ENCODE data around the gene WNT3A.
A peak's percentile ranks its signal among the peaks of the same experiment; 100 is the strongest.

The WNT3A gene

DNA sequence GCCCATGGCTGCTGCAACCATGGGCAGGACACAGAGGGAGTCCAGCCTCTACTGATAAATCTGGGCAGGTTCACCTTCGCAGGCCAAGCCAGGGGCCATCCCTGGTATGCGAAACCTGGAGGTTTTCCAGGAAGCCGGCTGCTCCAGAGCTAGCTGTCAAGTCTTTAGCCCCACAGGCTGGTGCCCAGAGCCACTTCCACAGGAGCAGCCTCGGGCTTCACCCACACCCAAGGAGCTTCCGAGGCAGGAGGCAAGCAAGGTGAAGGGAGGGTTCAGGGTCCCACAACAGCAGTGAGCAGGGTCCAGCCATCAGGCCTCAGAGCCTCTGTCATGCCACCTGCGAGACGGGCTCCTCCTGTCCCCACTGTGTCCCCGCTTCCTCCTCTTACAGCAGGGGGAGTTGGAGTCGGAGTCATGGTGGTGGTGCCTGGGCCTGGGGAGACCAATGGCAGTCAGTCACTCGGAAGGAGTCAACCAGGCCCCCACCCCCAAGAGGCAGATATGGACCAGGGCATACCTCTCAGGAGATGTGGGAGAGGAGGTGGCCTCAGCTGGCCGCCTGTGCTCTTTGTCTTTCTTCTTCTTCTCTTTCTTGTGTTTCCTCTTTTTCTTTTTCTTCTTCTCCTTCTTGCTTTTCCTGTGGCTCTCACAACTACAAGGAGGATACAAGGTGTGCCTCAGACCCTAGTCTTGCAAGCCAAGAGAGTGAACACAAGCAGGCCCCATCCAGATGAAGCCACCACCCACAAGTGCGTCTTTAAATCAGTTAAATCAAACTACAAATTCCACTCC is 94.2 kb downstream of the WNT3A start:
- FAIRE-seq, result no peak

DNA sequence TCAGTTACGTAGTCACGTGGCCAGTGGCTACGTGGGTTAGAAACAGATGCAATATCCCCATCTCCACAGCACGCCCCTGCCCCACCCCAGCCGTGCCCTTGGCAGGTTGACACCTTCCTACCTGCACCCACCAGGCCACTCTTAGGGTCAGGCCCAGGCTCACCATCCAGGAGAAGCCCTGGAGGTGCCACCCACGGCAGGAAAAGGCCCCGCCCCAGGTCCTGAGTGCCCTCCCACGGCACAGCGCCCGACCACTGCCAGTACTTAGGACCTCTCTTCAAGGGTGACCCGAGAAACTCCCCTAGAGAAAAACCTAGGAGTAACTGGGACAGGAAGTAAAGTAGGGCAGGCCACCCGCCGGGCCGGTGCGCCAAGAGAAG is 94.8 kb downstream of the WNT3A start:
- FAIRE-seq, result no peak
- DNase-seq (ENCODE audit: low spot score), result no peak

More for the DNA sequence above, 94.2 kb downstream of the WNT3A start:
- no peak for DNase-seq (ENCODE audit: low spot score)

DNA sequence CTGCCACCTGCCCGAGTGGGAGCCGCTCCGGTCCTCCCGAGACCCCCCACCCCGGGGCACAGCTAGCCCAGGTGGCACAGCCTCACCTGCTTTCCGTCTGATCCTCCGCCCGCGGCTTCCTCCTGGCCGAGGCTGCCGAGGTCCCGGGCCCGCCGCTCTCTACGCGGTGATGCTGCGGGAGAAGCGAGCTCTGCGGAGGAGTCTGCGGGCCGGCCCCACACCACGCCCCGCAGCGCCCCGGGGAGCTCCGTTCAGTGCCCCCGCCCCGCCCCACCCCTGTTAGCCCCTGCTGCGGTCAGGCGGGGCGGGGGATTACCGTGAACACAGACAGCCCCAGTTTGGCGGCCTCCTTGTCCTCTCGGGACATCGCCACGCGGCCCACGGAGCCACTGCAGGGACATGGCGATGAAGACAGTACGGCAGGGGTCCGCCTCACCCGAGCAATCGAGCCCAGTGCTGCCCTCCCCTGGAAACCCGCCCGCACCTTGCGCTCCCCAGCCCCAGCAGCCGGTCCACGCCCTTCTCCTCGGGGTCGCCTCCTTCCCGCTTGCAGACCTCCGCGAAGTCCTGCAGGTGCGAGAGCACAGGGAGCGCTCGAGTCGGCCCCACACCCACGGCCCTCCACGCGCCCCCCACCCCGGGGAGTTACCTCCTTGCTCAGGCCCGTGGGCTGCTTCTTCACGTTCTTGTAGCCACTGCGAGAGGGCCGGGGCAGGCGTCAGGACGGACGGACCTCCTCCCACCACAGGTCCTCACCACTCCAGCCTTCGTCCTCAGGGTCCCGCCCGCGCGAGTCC is 95.4 kb downstream of the WNT3A start:
- no peak for FAIRE-seq

DNA sequence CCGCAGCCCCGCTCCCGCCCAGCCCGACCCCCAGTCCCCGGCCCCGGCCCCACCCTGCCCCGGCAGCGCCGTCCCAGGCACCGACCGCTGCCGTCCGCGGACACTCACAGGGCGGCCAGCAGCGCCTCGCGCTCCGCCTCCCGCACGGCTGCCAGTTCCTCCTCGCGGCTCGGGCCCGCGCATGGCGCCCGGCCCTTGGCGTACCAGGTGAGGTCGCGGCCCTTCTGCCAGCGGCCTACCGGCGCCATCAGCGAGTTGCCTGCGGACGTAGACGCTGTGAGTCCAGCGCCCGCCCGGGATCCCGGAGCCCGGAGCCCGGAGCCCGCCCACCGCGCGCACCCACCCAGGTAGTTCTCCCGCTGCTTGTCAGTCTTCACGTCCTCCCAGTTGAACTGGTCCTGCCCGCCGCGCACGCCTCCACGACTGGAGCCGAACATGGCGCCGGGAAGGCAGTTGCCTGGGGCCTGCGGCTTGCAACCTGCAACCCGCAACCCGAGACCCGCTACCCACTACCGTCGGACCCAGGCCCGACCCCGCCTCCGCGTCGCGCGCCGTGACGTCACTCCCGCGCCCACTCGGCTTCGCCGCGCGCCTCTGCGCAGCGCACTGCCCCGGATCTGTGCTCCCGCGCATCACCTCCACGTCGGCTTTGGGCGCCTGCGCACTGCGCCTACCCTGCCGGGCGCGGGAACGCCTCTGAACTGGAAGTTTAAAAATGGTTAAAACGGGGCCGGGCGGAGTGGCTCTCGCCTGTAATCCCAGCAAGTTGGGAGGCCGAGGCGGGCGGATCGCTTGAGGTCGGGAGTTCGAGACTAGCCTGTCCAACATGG is 96.2 kb downstream of the WNT3A start, which contains the start of gene C1orf35:
Gene C1orf35, minus strand, starts transcription at position 535 of the 830 bp plus-strand sequence. Its CDS starts 98 bp downstream, at position 437.
- FAIRE-seq (peak; percentile 91), DNase-seq (ENCODE audit: low spot score) (peak; percentile 97)

More for the DNA sequence above, 95.4 kb downstream of the WNT3A start:
- peak; percentile 57 for DNase-seq (ENCODE audit: low spot score)

DNA sequence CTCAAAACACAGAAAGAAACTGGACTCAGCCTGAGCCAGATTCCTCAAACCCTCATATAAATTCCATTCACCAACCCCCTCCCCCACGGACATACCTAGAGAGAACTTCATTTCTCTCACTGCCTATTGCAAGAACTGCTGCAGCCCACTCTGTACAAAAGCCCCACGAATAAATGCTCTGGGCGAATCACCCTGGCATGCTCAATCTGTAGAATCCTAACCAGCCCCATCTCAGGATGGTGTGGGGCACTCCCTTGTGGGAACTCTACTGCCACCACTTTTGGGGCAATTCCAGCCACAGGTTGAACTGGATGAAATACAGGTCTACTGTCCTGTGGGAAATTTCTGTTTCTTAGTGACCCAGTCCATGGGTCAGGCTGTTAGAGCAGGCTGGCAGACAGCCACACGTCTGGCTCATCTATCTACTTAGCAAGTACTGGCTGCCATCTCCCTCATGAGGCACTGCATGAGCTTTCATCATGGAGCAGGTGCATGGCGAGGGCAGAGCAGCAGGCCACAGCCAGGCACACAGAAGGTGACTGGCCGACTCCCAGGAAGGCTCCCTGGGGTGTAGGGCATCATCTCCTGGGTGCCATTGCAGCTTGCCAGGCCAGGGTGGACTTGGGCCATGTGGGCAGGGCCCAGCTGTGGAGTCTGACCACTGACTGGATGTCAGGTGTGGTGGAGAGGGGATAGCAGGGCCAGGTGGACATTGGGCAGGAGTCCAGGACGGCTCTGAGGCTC is 97.9 kb downstream of the WNT3A start:
- DNase-seq (ENCODE audit: low spot score), result no peak
- no peak for FAIRE-seq

DNA sequence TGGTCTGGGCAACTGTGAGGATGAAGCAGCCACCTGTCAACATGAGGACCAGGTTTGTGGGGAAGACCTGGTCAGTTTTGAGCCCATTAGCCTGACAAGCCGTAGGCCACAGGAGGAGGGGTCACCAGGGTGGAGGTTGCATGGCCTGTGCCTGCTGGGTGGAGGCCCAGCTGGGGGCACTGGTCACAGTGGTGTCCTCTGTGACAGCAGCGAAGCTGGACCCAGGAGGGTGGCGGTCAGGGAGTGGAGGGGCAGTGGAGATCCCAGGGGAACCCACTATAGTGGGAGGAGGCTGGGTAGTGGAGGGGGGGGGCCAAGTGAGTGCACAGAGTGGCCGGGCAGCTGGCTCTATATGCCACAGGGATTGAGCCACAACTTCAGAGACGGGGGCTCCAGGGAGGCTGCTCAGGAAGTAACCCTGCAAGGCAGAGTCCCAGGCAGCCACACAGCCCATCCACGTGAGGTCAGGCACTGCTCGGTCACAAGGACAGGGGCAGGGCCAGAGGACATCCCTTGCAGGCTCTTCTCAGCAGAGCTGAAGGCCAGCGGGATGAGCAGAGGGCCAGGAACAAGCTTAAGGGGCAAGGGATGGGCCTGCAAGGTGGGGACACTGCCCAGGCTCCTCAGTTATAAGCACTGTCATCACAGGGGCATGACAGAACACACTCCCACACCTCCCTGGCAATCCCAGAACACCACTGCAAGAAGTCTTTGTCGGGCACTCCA is 98.6 kb downstream of the WNT3A start:
- DNase-seq (ENCODE audit: low spot score) (no peak), FAIRE-seq (no peak)

DNA sequence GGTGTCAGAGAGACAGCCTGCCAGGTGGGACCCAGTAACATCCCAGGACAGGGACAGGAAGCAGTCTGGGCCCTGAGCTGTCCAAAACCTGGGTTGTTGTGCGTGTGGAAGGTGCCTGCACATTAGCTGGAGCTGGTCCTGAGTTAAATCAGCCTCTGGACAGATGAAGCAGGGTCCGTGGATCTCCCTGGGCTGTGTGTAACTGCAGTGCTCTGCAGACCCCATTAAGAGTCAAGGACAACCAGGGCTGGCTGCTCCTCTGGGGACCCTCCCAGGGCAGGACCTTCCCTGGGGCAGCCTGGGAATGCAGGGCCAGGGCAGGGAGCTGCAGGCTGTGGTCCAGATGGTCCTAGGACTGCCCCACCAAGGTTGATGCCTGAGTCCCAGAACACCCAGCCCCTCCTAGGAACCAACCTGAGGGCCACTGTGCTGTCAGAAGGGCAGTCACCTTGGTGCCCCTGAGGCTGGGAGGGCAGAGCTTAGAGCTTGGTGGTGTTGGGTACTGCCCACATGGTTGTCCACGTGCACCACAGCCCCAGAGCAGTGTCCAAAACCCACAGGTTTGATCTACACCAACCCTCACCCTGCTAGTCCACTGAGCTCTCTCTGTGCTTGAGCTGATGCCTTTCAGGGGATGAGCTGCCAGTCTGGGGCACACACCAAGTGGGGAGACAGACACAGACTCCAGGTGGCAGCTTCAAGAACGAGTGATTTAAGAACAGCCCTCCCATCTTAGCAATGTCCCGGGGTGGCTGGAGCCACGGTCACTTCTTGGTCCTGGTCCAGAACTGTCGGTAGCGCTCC is 99.4 kb downstream of the WNT3A start:
- FAIRE-seq (no peak), DNase-seq (ENCODE audit: low spot score) (no peak)

DNA sequence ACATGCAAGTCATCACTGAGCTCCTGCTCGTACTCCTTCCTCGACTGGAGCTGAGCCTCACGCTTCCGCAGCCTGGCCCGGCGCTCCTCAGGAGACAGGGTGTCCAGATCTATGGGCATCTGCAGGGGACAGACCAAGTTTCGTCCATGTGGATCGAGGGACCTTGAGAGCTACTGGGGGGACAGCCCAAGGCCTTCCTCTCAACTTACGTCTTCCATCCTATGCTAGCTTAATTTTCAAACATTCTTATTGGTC is 99.9 kb downstream of the WNT3A start:
- no peak for FAIRE-seq
- DNase-seq (ENCODE audit: low spot score), result no peak

DNA sequence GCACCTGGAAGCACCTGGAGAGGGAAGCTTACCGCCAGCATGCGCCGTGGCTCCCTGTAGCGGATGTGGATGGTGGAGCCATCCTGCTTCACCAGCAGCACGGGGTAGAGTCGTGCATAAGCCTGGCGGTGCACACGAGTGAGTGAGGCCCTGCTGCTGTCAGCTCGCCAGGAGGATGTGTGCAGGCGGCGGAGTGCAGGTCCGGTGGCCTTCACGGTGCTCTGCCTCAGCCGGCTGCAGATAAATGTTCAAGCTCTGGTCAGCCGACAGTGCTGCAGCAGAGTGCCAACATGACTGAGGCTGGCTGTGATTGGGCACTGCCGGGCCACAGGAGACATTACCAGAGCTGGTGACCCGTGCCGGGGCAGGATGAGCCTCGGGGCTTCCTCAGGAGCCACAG is 100.8 kb downstream of the WNT3A start:
- DNase-seq (ENCODE audit: low spot score) (no peak), FAIRE-seq (no peak)

DNA sequence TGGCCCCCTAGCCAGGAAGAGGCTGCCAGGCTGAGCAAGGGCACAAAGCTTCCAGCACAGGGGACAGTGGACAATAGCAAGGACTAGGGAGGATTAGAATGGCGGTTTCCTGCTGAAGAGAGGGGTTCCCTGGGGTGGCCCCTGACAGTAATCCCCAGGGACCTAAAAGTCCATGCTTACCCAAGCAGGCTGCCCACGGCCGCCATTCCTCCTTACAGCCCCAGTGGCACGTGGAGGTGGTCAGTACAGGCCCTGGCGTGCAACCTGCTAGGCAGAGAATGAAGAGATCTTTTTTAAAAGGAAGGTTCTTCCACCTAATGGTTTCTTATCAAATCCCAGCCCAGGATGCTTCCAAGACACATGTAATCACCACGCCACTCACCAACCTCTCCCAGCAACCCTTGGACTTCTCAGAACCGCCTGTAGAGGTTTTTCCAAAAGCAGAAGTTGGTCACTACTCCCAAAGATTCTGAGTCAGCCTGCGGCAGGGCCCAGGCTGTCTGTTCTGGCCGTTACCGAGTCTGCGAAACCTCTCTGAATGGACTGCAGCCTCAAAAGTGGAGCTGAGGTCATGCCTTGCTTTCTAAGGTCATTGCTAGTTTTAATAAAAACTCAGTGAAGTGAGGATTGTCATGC is 101.4 kb downstream of the WNT3A start:
- no peak for FAIRE-seq
- DNase-seq (ENCODE audit: low spot score), result no peak

DNA sequence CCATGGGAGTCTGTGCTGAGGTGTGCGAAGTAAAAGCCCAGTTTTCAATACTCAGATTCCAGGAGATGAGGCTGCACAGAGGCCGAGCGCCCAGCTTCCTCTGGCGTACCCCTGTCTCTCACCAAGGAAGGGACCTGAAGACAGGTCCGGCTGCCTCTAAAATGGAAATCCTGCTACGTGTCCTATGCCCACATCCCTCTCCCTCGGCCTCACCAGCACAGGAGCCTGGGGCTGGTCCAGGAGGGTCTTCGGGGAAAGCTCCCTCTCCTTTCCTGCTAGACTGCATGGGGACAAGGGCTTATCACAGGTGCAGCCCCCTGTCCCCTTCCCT is 101.9 kb downstream of the WNT3A start:
- no peak for FAIRE-seq
- DNase-seq (ENCODE audit: low spot score), result no peak

DNA sequence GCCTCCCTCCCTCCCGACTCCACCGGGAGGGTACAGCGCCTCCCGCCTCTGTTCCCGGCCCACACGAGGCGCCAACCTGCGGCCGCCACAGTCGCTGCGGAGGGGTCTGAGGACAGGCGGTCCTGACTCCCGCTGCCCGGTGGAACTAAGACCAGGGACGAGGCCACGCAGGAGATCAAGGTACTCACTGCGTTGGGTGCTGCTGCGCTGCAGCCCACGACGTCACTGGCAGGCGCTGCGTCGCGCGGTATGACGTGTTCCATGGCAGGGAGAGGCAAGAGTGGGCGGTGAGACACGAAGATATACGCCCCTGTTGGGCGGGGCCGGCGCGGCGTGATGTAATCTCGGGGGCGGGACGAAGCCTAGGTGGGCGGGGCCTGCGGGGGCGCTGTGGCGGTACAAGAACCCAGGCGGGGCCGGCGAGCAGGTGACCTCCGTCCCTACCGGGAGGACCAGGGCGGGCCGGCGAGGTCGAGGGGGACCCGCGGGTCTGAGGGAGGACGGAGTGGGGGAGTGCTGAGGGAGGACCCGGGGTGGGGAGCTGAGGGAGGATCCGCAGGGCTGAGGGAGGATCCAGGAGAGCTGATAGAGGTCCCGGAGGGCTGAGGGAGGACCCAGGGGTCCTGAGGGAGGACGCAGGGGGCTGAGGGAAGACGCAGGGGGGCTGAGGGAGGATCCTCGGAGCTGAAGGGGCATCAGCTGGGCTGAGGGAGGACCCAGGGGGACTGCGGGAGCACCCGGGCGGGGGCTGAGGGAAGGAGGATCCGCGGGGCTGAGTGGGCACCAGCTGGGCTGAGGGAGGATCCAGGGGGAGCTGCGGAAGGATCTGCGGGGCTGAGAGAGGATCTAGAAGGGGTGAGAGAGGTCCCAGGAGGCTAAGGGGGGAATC is 102.5 kb downstream of the WNT3A start, which contains the start of gene MRPL55:
Gene MRPL55, minus strand, starts transcription at position 227 of the 889 bp plus-strand sequence. CDS start 1,039 bp downstream, outside the sequence.
- FAIRE-seq (peak; percentile 99), DNase-seq (ENCODE audit: low spot score) (peak; percentile 97)

DNA sequence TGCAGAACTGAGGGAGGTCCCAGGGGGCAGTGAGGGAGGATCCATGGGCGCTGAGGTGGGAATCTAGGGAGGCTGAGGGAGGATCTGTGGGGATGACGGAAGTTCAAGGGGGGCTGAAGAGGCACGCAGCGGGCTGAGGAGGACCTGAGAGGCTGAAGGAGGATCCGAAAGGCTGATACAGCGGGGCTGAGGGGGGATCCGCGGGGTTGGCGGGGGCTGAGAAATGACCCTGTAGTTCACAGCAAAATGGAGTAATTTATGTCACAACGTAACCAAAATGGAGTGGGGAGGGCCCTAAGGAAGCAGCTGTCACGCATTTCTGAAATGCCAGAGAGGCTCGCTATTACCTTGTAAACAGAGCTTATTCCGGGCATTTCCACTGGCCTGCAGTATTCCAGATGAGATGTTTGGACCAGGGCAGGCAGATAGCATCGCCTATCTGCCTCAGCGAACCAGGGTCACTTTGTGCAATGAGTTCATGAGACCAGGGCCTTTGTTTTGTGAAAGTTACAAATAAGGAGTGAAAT is 103.2 kb downstream of the WNT3A start:
- no peak for FAIRE-seq
- peak; percentile 21 for DNase-seq (ENCODE audit: low spot score)

DNA sequence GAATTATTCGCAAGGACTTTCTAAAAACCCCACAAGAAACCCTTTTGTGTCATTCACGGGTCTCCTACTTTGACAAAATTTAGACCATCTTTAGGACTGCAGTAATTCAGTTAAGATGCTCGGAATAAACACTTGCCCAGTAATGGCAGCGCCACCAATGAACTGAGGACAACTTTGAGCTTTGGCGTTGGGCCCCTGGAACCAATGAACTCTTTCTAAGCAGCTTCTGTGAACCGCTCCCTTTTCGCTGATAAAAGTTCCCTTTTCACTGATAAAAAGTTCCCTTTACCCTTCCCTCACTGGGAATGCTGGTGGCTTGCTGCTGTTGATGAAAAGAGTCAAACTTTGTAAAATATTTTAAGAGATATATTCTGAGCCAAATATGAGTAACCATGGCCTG is 103.8 kb downstream of the WNT3A start:
- DNase-seq (ENCODE audit: low spot score) (no peak), FAIRE-seq (no peak)
